NK-92 (cell line): ENCODE results near the gene CA10.

Source experiments
- DNase-seq: peaks from one replicate; lab custom pipeline; 2025; ENCODE audit not compliant: unreplicated experiment; lab: John Stamatoyannopoulos, UW

Gene CA10

DNA sequence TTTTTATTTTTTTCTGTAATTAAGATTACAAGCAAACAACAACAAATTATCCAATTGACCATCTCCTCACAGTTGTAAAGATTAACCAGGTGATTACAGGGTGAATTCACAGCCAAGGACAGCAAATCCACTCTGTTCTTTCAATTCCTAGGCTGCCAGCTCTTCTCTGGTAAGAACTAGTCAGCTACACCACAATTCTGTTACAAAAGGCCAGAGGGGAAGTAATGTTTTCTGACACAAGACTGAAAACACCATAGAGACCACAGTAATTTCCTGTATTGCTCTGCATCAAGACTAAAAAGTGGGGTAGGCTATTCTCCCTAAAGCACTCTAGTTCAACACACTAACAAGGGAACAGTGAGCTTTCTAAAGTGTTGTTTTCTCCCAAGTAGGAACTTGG lies 10.6 kb downstream of the CA10 start:
- no peak for DNase-seq

GRCh38 chr17:52147431-52147830 lies 11.1 kb downstream of the CA10 start:
- DNase-seq, result no peak

DNA sequence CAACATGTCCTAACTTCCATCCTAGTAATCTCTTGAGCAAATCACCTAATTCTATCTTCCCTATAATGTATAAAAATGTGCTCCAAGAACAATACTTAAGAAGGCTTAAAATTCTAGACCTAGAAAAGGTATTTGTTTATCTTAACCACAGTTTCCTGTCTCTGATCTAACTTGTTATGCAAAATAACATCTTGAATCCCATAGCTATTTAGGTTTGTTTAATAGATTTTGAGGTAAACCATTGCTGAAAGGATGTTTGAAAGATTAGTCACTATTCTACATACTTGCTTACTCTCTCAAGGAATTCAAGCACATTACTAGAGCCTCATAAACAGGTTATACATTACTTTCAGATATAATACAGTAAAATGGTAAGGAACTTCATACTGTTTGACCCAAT lies 13.0 kb downstream of the CA10 start:
- no peak for DNase-seq

DNA sequence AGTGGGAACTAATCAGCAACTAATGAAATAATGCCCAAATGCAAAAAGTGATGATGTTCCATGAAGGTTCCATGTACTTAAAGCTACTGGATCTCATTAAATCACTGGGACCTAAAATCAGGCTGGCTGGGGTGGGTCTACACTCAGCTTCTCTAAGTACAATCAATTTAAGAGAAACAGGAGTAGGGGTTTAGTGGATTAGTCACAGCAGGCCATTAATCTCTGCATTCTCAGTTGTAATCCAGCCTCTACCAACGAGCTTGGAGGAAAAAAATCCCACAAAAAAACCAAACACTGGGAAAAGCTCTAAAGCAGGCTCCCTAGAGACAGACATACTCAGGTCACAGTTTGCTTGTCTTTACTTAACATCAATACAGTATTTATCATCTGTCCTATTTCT lies 15.0 kb downstream of the CA10 start:
- DNase-seq, result no peak

GRCh38 chr17:52140601-52141000 lies 17.9 kb downstream of the CA10 start:
- no peak for DNase-seq

GRCh38 chr17:52138752-52139151 lies 19.8 kb downstream of the CA10 start:
- DNase-seq, result no peak

- DNase-seq, result no peak
Measured at GRCh38 chr17:52138350-52138749, 20.2 kb downstream of the CA10 start.

DNA sequence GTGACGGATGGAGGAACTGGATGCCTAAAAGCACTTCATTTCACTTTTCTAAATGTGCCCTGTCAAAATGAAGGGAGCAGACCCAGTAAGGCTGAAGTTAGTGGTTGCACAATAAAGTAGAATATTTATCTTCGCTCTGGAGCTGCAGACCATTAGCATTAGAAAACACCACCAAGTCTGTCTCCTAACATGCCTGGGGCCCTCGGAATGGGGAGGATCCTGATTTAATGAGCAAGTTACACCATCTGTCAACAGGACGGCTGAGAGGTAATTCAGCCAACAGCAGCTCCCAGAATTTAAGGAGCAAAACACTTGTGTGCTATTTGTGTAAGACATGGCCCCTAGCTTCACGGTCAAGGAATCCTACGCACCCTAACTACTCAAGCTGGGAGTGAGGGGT lies 22.3 kb downstream of the CA10 start:
- DNase-seq, result no peak

DNA sequence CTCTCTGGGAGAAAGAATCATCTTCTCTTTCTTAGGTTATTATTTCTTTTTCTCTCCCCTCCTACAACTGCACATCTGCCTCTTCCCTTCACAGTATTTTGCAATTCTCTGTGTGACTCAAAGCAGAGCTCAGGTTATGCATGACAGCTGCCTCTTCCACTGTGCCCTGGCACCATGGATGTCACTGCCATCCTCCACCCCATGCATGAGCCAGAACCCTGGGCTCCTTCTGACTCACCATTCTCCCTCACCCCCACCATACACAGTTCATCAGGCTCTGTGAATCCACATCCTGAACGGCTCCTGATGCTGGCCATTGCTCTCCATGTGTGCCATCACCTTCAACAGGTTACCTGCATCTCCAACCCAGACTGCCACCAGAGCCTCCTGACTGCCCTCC lies 23.9 kb downstream of the CA10 start:
- DNase-seq, result no peak

DNA sequence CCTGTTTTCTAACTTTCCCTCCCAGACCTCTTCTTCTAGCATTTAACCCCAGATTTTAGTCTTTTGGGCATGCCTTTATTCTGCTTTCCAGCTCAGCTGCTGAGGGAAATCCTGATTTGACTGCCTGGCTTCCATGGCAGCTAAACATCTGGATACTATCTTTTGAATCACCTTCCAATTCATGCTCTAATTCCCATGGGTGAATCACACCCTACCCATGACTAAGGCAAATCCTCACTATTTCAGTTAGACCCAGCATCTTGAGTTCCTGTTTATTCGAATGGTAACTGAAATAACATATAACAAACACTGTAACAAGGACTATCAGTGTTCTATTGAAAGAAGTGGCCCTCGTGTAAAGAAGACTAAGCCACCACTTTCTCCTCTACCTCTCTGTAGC lies 29.8 kb downstream of the CA10 start:
- no peak for DNase-seq

- no peak for DNase-seq
Measured at GRCh38 chr17:52124993-52125392, 33.5 kb downstream of the CA10 start.

GRCh38 chr17:52124561-52124960 lies 34.0 kb downstream of the CA10 start:
- DNase-seq, result no peak

- no peak for DNase-seq
Measured at GRCh38 chr17:52120465-52120864, 38.0 kb downstream of the CA10 start.

DNA sequence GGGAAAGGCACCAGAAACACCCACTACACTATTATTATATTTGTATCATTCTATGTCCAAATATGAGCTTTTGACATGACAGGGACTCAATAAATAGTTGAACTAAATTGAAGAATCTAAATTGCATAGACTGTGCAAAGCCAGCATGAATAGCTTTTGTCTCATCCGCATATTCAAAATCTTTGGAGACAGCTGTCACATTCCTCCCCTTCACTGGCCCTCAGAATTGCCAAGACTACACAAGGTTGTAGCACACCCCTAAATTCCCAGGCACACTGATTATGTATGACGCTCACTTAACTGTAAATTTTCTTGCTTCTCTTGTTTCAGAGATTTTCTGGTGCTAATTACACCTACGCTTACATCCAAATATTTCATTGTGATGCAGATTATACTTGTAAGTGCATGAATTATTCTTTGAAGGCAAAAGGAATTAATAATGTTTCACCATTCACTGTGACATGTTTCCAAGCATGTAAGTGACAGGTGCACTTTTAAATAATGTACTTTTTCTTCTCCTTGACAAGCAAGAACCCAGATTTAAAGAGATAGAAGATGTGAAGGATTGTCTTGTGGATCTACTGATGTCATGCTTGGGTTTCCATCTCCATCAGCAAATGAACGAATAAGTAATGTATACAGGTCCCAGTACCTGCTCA lies 47.5 kb downstream of the CA10 start:
- no peak for DNase-seq

GRCh38 chr17:52106638-52107261 lies 51.8 kb downstream of the CA10 start:
- no peak for DNase-seq

DNA sequence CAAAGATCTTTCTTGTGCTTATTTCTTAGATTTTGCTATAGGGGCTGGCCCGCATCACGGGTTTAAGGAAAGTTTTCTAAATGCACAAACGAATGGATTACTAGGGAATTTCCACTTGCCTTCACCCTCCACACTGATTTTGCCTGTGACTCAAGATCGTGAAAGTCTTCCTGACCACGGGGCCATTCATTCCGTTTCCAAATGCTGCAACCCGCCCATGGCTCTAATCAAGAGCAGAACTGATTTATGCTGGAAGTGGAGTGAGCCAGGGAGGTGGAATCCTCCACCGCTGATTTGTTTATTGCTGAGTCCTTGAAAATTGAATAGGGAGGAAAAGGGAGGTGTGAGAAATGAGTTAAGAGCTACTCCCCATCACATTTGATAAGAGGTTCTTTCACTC lies 52.4 kb downstream of the CA10 start:
- no peak for DNase-seq

- DNase-seq, result no peak
Measured at GRCh38 chr17:52105591-52105990, 52.9 kb downstream of the CA10 start.

DNA sequence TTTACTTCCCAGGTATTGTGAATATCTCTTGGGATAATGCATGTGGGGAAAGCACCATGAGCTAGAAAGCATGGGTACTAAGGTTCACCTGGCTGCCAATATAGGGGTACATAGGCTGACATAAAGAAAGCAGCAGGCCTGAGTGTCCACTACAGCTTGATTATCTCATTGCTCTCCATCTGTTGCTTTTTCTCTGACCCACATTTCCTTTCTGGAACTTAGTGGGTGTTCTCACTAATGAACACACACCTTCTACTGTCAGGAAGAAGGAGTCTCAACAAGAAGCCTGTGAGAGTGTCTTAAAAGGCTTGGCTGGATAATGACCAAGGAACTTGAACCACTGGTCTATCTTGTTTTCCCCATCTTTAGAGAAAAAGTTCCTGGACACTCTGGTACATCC lies 62.5 kb downstream of the CA10 start:
- no peak for DNase-seq

DNA sequence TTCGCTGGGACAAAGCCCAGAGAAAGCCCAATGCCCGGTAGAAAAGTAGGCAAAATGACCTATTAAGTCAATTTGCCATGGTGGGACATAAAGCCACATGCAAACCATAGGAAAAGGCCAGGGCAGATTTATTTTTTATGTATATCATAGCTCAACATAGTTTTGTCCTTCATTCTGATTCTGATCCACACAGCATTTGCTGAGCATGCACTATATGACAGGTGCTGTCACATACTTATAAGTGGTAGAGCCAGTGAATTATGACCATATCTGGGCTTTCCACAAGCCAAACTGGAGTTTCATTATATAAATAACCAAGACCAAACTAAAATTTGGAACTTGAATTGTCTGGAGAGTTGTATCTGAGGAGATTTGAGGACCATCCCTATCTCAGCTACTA lies 74.3 kb downstream of the CA10 start:
- no peak for DNase-seq

GRCh38 chr17:52079496-52079895 lies 79.0 kb downstream of the CA10 start:
- DNase-seq, result no peak

DNA sequence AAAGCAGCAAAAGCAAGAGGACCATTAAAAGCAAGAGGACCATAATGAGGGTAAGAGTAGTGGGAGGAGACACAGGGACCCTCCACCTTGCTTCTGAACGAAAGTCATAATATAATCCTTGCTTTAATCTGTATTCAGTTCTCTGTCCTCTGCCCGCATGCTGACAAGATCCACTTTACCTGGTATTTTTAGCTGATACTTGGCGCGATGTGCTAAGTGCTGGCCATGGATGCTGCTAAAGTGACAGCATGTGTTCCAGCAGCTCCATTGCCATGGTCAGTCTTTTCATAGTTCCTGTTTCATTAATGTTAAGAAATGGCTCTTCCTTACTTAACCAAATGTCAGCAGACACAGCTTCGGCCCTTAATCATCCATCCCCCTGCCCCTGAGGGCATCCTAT lies 86.8 kb downstream of the CA10 start:
- no peak for DNase-seq

GRCh38 chr17:52064791-52065211 lies 93.7 kb downstream of the CA10 start:
- DNase-seq, result no peak

- no peak for DNase-seq
Measured at GRCh38 chr17:52049496-52049895, 109.0 kb downstream of the CA10 start.
